NCI-H524 treated with DMSO at 0.1 percent for 48 hours (cell line): ENCODE results near the gene PNPLA7.
"Not testable (repeated sequence)": the region's sequence is repeated elsewhere in the genome, so short reads cannot be mapped to it uniquely, and the experiment has no call there.

Experiments used
- DNase-seq: peaks from one replicate; lab custom pipeline; 2025; lab: John Stamatoyannopoulos, UW

Gene PNPLA7

DNA sequence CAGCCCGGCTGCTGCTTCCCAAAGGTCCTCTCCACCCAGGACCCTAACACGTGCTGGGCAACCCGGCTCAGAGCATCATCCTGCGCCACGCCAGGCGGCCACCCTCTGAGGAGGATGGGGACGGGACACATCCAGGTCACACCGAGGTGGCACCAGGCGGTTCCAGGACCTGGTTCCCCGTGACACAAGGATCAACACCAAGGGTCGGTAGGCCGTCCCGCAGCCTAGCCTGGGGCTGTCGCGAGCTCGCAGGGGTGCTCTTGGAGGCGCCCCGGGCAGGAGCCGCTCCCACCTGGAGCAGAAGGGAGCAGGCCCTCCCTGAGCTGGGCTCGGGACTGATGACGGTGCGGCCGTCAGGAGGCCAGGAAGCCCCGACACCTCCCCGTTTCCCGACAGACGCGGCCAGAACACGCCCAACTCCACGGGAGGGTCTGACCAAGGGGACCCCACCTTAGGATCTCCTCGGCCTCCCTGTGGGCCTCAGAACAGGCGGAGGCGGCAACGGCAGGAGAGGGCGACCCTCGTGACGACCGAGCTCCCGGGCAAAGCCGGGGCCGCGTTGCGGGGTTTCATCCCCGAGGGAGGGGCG is 133.5 kb downstream of the PNPLA7 start:
- DNase-seq, result no peak

DNA sequence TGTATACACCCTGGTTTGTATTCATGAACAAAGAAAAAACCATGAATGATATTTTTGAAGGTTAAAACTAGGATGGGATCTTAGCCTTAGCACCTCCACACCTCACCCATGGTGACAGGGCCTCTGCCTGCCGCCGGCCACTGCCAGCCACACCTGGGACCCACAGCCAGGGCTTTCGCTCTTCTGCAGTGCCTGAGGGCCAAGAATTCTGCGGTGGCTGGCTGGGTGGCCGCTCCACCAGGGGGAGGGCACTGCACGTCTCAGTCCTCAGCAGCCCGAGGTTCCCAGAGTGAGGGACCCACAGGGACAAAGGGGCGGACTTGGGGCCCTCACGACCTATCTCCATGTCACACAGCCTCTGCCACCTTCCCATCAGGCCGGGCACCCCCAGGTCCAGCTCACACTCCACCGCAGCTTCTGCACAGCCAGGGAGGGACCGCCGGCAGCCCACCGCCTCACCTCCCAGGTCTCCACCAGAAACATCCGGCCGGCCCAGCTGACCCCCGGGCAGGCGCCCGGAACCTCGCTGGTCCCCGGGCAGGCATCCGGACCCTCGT is 134.1 kb downstream of the PNPLA7 start:
- no peak for DNase-seq

DNA sequence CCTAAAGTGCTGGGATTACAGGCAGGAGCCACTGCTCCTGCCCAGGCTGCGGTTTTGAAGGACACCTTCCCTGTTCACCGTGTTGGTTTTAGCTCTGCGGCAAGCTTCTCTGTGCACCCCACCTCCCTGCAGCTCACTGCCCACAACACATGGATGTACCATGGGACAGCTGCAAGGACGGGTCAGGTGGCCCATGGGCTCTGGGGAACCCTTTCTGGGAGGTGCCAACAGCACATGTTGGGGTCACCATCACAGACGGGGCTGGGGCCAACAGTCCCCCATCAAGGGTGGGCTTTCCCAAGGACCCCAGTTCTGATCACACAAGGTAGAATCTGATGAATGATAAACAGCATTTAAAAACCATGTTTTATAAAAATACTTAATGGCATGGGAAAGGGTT is 134.8 kb downstream of the PNPLA7 start:
- DNase-seq, result no peak

DNA sequence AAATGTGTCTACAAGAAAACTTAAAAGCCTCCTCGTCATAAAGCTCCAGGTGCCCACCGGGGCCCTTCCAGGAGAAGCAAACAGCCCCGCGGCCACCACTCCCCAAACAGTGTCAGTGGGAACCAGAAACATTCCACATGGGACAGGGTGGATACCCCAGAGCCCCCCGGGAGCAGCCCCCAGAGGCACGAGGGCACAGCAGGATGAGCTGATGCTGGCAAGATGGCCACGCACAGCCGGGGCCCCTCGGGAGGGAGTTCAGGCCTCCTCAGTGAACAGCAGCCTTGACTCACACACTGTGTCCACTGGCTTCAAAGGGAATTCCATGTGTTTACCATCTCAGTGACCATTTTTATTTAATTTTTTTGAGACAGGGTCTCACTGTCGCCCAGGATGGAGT is 137.8 kb downstream of the PNPLA7 start:
- DNase-seq, result no peak

DNA sequence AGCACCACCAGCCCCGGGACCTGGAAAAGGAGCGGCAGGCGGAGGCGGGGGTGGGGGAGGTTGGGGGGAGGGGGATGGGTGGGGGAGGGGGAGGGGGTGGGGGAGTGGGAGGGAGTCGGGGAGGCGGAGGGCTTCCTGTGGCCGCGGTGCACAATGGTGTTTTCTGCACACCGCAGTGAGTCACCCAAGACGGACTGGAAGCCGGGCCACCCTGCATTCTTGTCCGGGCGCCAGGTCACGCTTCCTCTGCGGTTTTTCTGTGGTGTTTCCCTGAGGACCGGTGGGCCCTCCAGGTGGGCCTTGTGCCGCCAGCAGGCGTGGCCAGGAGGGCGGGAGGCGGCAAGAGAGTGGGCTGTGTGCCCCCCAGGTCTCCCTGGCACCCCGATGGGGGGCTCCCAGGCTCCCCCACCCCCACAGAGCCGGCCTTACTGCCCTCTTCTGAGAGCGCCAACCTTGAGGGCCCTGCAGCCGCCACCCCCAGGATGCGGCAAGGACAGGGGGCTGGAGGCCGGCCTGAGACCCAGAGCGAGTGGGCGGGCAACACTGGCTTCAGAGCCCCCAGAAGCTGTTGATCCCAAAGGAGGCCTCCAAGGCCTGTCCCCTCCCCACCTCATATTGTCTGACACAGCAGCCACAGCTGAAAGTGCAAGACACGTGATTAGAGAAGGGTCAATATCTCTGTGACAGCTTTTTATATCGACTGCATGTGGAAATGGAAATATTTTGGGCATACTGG is 138.4 kb downstream of the PNPLA7 start:
- DNase-seq, result no peak

DNA sequence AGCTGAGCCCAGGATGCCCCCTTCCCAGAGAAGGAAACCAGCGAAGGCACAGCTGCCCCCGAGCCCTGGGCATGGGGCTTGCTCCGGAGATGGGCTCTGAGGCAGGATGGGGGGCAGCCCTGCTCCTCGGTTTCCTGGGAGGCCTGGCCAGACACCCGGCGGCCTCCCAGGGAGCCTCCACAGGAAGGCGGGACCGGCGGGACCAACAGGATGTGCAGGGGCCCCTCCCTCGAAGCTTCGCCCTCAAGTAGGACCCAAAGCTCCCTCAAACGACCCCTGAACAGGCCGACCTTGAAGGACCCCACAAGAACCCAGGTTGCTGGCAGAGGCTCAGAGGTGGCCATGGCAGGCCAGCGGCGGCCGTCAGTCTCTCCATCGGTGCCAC is 138.9 kb downstream of the PNPLA7 start:
- DNase-seq, result no peak

DNA sequence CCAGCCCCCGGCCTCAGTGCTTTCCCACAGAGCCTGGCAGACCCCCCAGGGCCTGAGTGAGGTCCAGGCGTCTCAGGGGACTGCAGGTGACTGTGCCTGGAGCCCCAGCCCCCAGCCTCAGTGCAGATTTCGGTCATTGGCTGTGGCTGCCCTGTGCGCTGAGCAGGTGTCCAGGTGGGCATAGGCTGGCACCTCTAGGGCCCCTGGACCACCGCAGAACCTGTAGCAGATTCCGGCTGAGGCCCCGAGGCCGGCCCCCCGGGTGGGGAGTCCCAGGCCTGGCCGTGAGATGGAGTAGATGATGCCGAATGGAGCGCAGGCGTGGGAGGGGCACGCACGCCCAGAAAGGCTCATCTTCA is 139.3 kb downstream of the PNPLA7 start:
- DNase-seq, result no peak

DNA sequence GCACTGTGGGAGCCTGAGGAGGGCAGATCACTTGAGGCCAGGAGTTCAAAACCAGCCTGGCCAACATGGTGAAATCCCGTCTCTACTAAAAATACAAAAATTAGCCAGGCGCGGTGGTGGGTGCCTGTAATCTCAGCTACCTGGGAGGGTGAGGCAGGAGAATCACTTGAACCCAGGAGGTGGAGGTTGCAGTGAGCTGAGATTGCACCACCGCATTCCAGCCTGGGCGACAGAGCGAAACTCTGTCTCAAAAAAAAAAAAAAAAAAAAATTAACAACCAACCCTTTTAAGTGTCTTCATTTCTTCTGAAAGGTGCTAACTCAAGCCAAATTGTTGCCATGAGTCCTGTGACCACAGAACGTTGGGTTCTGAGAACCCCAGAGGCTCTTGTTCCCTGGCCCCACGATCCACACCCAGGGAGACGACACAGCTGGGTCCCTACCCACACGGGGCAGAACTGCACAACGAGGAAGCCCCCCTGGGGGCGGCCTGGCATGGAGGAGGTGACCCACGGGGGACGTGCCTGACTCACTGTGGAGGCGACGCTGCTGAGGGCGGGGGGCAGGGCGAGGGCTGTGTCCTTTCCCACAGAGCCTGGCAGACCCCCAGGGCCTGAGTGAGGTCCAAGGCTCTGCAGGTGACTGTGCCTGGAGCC is 139.8 kb downstream of the PNPLA7 start:
- not testable (repeated sequence) for DNase-seq
